HepG2 (cell line): ENCODE measurements around the gene COL18A1. TPM values are rescaled to one million over a fixed set of nuclear protein-coding genes. Genes with fewer than 3 reads are reported as not detected.

Experiments
- ATF1 ChIP-seq: IDR thresholded peaks from 2 replicates; pipeline ENCODE4 v1.6.1; 2016; ENCODE audit warnings: mild to moderate bottlenecking, control low read depth
- IRF2 ChIP-seq: IDR thresholded peaks from 2 replicates; pipeline ENCODE4 v1.6.1; 2018; ENCODE audit warnings: missing genetic modification reagents, missing compliant biosample characterization
- JDP2 ChIP-seq: sonication (generic); formaldehyde crosslinking; IDR thresholded peaks from 2 replicates; pipeline ENCODE4 v1.8.1; 2022; ENCODE audit warnings: missing genetic modification reagents, borderline replicate concordance
- MYC ChIP-seq: sonication (generic); formaldehyde crosslinking; IDR thresholded peaks from 2 replicates; pipeline ENCODE4 v1.9.0; 2021; ENCODE audit warnings: missing genetic modification reagents, borderline replicate concordance
- PCBP2 ChIP-seq: fragments of 200-400 bp; formaldehyde crosslinking; optimal IDR thresholded peaks from 2 replicates; pipeline ENCODE3; 2018; ENCODE audit warnings: low read length, low read depth; ENCODE audit not compliant: poor library complexity, severe bottlenecking
- RBAK ChIP-seq: sonication (generic); formaldehyde crosslinking; IDR thresholded peaks from 2 replicates; pipeline ENCODE4 v1.5.1; 2020; ENCODE audit warnings: mild to moderate bottlenecking, missing genetic modification reagents
- SNAI1 ChIP-seq: sonication (generic); formaldehyde crosslinking; IDR thresholded peaks from 2 replicates; pipeline ENCODE4 v1.5.0; 2020; ENCODE audit warnings: mild to moderate bottlenecking, missing genetic modification reagents, borderline replicate concordance
- STAT5B ChIP-seq: sonication (generic); formaldehyde crosslinking; IDR thresholded peaks from 2 replicates; pipeline ENCODE4 v1.4.0; 2020; ENCODE audit warnings: missing genetic modification reagents
- ZBTB1 ChIP-seq: sonication (generic); formaldehyde crosslinking; IDR thresholded peaks from 2 replicates; pipeline ENCODE4 v1.4.0; 2020; ENCODE audit warnings: missing genetic modification reagents, borderline replicate concordance
- ZFY ChIP-seq: sonication (generic); formaldehyde crosslinking; IDR thresholded peaks from 2 replicates; pipeline ENCODE4 v1.4.0; 2020; ENCODE audit warnings: missing genetic modification reagents
- ZNF121 ChIP-seq: sonication (generic); formaldehyde crosslinking; IDR thresholded peaks from 2 replicates; pipeline ENCODE4 v1.5.0; 2020; ENCODE audit warnings: mild to moderate bottlenecking, missing genetic modification reagents
- ZNF143 ChIP-seq: sonication (generic); formaldehyde crosslinking; IDR thresholded peaks from 2 replicates; pipeline ENCODE4 v1.4.0; 2020; ENCODE audit warnings: missing genetic modification reagents
- ZNF296 ChIP-seq: sonication (generic); formaldehyde crosslinking; conservative IDR thresholded peaks from 2 replicates; pipeline ENCODE4 v1.5.0; 2020; ENCODE audit warnings: mild to moderate bottlenecking, missing genetic modification reagents
- ZNF543 ChIP-seq: sonication (generic); formaldehyde crosslinking; IDR thresholded peaks from 2 replicates; pipeline ENCODE4 v1.4.0; 2020; ENCODE audit warnings: mild to moderate bottlenecking, missing genetic modification reagents
- ZNF761 ChIP-seq: sonication (generic); formaldehyde crosslinking; conservative IDR thresholded peaks from 2 replicates; pipeline ENCODE4 v1.4.0; 2020; ENCODE audit warnings: mild to moderate bottlenecking, missing genetic modification reagents
- polyA plus RNA-seq, 8 experiments: library from polyadenylated mRNA; depleted of rRNA in 3 of 8; stranded (reverse) in 7 of 8; unstranded in 1 of 8; fragments of >200 nt; fragmentation: Illumina TruSeq in 4 of 8; extraction: Trizol in 4 of 8; gene quantifications; 2 replicates each; pipeline versions ENCODE4 v1.2.1 to v1.2.3, GENCODE V29; 2011 to 2016; ENCODE audit warnings: low read depth in 4 of 8, missing spikeins in 1 of 8, mixed read lengths in 1 of 8; ENCODE audit not compliant: insufficient read depth in 1 of 8
- total RNA-seq, 5 experiments: library from RNA; depleted of rRNA; stranded (reverse); fragments of >200 nt; fragmentation: Illumina TruSeq; extraction: Trizol; gene quantifications; 2 replicates each; pipeline ENCODE4 v1.2.3, GENCODE V29; 2016; ENCODE audit warnings: low read depth in 1 of 5
- TF ChIP-seq, protein P1 (sequence below): sonication (generic); formaldehyde crosslinking; IDR thresholded peaks from 2 replicates; pipeline ENCODE4 v1.5.0; 2020; ENCODE audit warnings: mild to moderate bottlenecking, missing genetic modification reagents, borderline replicate concordance
- TF ChIP-seq, protein P2 (sequence below): IDR thresholded peaks from 2 replicates; pipeline ENCODE4 v1.6.1; 2016; ENCODE audit warnings: low read depth, missing genetic modification reagents, missing compliant biosample characterization
- TF ChIP-seq, protein P3 (sequence below): sonication (generic); formaldehyde crosslinking; IDR thresholded peaks from 2 replicates; pipeline ENCODE4 v1.4.0; 2020; ENCODE audit warnings: mild to moderate bottlenecking, missing genetic modification reagents

Gene COL18A1
- total and polyA plus RNA-seq, 2 of the 13 experiments (the other 11 are each of a cell fraction or from before 2014, with no cell fraction given), result 79.0 to 102 TPM

GRCh38 chr21:45410151-45410864 is 5.3 kb downstream of the COL18A1 start (continued):
- TF ChIP-seq STAT5B (CRISPR knock-in tag) (no peak), SNAI1 (CRISPR knock-in tag) (no peak; the same call in none of the 2 replicates), MYC (CRISPR knock-in tag) (peak; percentile 16; the same call in 1 of the 2 replicates), ZNF143 (CRISPR knock-in tag) (no peak; the same call in 1 of the 2 replicates), ZNF121 (CRISPR knock-in tag) (no peak), RBAK (CRISPR knock-in tag) (no peak), ZNF761 (CRISPR knock-in tag) (0 out of 2 replicates have a peak, but pooled peaks have one; percentile 44), ATF1 (CRISPR knock-in tag) (no peak), PCBP2 (no peak), ZNF296 (CRISPR knock-in tag) (no peak; the same call in 1 of the 2 replicates), ZBTB1 (CRISPR knock-in tag) (no peak), ZFY (peak; percentile 75), ZNF543 (0 out of 2 replicates have a peak, but pooled peaks have one; percentile 21), IRF2 (CRISPR knock-in tag) (no peak), JDP2 (CRISPR knock-in tag) (no peak)
- TF ChIP-seq, protein P1, sequence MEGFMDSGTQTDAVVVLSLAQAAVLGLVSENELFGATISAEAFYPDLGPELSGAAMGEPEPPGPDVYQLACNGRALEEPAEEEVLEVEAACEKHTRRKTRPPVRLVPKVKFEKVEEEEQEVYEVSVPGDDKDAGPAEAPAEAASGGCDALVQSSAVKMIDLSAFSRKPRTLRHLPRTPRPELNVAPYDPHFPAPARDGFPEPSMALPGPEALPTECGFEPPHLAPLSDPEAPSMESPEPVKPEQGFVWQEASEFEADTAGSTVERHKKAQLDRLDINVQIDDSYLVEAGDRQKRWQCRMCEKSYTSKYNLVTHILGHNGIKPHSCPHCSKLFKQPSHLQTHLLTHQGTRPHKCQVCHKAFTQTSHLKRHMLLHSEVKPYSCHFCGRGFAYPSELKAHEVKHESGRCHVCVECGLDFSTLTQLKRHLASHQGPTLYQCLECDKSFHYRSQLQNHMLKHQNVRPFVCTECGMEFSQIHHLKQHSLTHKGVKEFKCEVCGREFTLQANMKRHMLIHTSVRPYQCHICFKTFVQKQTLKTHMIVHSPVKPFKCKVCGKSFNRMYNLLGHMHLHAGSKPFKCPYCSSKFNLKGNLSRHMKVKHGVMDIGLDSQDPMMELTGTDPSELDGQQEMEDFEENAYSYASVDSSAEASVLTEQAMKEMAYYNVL (CRISPR knock-in tag), result peak; percentile 22; the same call in 1 of the 2 replicates
- TF ChIP-seq, protein P2, sequence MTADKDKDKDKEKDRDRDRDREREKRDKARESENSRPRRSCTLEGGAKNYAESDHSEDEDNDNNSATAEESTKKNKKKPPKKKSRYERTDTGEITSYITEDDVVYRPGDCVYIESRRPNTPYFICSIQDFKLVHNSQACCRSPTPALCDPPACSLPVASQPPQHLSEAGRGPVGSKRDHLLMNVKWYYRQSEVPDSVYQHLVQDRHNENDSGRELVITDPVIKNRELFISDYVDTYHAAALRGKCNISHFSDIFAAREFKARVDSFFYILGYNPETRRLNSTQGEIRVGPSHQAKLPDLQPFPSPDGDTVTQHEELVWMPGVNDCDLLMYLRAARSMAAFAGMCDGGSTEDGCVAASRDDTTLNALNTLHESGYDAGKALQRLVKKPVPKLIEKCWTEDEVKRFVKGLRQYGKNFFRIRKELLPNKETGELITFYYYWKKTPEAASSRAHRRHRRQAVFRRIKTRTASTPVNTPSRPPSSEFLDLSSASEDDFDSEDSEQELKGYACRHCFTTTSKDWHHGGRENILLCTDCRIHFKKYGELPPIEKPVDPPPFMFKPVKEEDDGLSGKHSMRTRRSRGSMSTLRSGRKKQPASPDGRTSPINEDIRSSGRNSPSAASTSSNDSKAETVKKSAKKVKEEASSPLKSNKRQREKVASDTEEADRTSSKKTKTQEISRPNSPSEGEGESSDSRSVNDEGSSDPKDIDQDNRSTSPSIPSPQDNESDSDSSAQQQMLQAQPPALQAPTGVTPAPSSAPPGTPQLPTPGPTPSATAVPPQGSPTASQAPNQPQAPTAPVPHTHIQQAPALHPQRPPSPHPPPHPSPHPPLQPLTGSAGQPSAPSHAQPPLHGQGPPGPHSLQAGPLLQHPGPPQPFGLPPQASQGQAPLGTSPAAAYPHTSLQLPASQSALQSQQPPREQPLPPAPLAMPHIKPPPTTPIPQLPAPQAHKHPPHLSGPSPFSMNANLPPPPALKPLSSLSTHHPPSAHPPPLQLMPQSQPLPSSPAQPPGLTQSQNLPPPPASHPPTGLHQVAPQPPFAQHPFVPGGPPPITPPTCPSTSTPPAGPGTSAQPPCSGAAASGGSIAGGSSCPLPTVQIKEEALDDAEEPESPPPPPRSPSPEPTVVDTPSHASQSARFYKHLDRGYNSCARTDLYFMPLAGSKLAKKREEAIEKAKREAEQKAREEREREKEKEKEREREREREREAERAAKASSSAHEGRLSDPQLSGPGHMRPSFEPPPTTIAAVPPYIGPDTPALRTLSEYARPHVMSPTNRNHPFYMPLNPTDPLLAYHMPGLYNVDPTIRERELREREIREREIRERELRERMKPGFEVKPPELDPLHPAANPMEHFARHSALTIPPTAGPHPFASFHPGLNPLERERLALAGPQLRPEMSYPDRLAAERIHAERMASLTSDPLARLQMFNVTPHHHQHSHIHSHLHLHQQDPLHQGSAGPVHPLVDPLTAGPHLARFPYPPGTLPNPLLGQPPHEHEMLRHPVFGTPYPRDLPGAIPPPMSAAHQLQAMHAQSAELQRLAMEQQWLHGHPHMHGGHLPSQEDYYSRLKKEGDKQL (CRISPR knock-in tag), result no peak
- TF ChIP-seq, protein P3, sequence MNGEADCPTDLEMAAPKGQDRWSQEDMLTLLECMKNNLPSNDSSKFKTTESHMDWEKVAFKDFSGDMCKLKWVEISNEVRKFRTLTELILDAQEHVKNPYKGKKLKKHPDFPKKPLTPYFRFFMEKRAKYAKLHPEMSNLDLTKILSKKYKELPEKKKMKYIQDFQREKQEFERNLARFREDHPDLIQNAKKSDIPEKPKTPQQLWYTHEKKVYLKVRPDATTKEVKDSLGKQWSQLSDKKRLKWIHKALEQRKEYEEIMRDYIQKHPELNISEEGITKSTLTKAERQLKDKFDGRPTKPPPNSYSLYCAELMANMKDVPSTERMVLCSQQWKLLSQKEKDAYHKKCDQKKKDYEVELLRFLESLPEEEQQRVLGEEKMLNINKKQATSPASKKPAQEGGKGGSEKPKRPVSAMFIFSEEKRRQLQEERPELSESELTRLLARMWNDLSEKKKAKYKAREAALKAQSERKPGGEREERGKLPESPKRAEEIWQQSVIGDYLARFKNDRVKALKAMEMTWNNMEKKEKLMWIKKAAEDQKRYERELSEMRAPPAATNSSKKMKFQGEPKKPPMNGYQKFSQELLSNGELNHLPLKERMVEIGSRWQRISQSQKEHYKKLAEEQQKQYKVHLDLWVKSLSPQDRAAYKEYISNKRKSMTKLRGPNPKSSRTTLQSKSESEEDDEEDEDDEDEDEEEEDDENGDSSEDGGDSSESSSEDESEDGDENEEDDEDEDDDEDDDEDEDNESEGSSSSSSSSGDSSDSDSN (CRISPR knock-in tag), result peak; percentile 73
